ENCODE data around the gene PSMB2. TPM values are rescaled to one million over a fixed set of nuclear protein-coding genes. Genes with fewer than 3 reads are reported as not detected.

PSMB2 gene
- total RNA-seq, 1 experiment from 2014 or later: 86.0 TPM

DNA sequence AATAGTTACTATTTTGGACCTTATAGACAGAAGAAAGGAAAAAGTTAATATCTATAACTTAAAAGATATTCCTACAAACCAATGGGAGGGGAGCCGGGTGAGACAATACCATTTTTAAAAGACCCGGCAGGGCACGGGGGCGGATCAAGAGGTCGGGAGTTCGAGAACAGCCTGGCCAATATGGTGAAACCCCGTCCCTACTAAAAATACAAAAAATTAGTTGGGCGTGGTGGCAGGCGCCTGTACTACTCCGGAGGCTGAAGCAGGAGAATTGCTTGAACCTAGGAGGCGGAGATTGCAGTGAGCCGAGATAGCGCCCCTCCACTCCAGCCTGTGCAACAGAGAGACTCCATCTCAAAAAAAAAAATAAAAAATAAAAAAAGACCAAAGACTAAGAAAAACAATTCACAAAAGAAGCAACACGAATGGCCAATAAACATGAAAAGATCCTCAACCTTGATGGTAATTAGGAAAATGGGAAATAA lies 1.2 kb upstream of the PSMB2 start:
- H3T11ph ChIP-seq (ENCODE audit: low read length): no peak overlapping the region
- no peak overlapping the region for H3K23ac ChIP-seq (ENCODE audit: insufficient read length, low read depth, low read length)
- no peak overlapping the region for H3K4me2 ChIP-seq (ENCODE audit: insufficient read depth, insufficient read length, low read length)
- H3K9me3 ChIP-seq (ENCODE audit: control insufficient read depth, low read depth, low read length): no peaks in the 10 kb centered on the region
- H4K91ac ChIP-seq (ENCODE audit: insufficient read length, low read depth, low read length): no peak overlapping the region
- H3K14ac ChIP-seq (ENCODE audit: insufficient read depth, low read length): no peak overlapping the region
- DNase-seq: peak; percentile 34
- peaks cover 6 to 11% of the 10 kb centered on the region in 2 experiments for H3K9me3 Mint-ChIP-seq
- peaks cover 18% of the 10 kb centered on the region; the same call in 1 of the 2 replicates for H3K79me2 ChIP-seq (ENCODE audit: insufficient read depth, low read length)
- H3K4me1 ChIP-seq (ENCODE audit: insufficient read depth, low read length): peaks cover 2% of the 10 kb centered on the region; the same call in 1 of the 2 replicates
- no peak overlapping the region for H3K9ac ChIP-seq (ENCODE audit: extremely low read depth, insufficient read length, low read length)
- peaks cover 24% of the 10 kb centered on the region for H3K27me3 Mint-ChIP-seq (ENCODE audit: low read depth)
- H4K8ac ChIP-seq (replicated peaks; ENCODE audit: insufficient read length, low read depth, low read length): no peak overlapping the region
- H2BK12ac ChIP-seq (ENCODE audit: insufficient read length, low read depth, low read length): no peak overlapping the region
- no CpG with 5 or more reads among the region's 14 CpGs for WGBS (ENCODE audit: extremely low coverage, insufficient read length, low lambda C conversion rate)
- peaks cover 9% of the 10 kb centered on the region for H3K23me2 ChIP-seq (ENCODE audit: insufficient read length, low read depth, low read length, poor library complexity, severe bottlenecking)
- peaks cover 15 to 17% of the 10 kb centered on the region in 2 experiments for H3K4me1 Mint-ChIP-seq
- H3K4ac ChIP-seq (ENCODE audit: low read depth, low read length): no peak overlapping the region
- H3K56ac ChIP-seq (ENCODE audit: insufficient read length, low read depth, low read length): no peak overlapping the region
- peak overlapping the region in 1 of 3 experiments; percentile 100; a peak in 1 of 7 replicates for H3K27ac Mint-ChIP-seq
- H3K27ac ChIP-seq (ENCODE audit: insufficient read length, low read depth, low read length): no peak overlapping the region
- no peak overlapping the region for H2BK20ac ChIP-seq (ENCODE audit: low read depth, low read length, poor library complexity, severe bottlenecking)
- H3K4me3 Mint-ChIP-seq: peak overlapping the region; percentile 100
- no peak overlapping the region for H2AFZ ChIP-seq (ENCODE audit: low read length)
- TF ChIP-seq, protein P1, sequence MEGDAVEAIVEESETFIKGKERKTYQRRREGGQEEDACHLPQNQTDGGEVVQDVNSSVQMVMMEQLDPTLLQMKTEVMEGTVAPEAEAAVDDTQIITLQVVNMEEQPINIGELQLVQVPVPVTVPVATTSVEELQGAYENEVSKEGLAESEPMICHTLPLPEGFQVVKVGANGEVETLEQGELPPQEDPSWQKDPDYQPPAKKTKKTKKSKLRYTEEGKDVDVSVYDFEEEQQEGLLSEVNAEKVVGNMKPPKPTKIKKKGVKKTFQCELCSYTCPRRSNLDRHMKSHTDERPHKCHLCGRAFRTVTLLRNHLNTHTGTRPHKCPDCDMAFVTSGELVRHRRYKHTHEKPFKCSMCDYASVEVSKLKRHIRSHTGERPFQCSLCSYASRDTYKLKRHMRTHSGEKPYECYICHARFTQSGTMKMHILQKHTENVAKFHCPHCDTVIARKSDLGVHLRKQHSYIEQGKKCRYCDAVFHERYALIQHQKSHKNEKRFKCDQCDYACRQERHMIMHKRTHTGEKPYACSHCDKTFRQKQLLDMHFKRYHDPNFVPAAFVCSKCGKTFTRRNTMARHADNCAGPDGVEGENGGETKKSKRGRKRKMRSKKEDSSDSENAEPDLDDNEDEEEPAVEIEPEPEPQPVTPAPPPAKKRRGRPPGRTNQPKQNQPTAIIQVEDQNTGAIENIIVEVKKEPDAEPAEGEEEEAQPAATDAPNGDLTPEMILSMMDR (conservative IDR thresholded peaks at IDR 0.05): 0 out of 3 replicates have a peak, but pooled peaks have one; percentile 14
- no peaks in the 10 kb centered on the region for H4K20me1 ChIP-seq (ENCODE audit: control insufficient read depth, insufficient read depth, insufficient read length)
- no peak overlapping the region for H2BK120ac ChIP-seq (ENCODE audit: low read depth, low read length, poor library complexity, severe bottlenecking)
- peaks cover 3 to 10% (median 5%) of the 10 kb centered on the region in 3 experiments for H3K36me3 Mint-ChIP-seq (ENCODE audit: insufficient read depth in 1 of 3, low read depth in 3 of 3)
- H2BK5ac ChIP-seq (ENCODE audit: insufficient read length, low read length): no peak overlapping the region
- H4K5ac ChIP-seq (ENCODE audit: insufficient read length, low read depth, low read length): no peak overlapping the region
- no peaks in the 10 kb centered on the region for H3K79me1 ChIP-seq (ENCODE audit: insufficient read depth, low read depth, low read length, poor library complexity, severe bottlenecking)
- H2AK5ac ChIP-seq (ENCODE audit: insufficient read length, low read length): no peak overlapping the region
- no peak overlapping the region for H2BK15ac ChIP-seq (ENCODE audit: low read depth, low read length)
- no peak overlapping the region for H3K18ac ChIP-seq (ENCODE audit: insufficient read length, low read depth, low read length)
- no peaks in the 10 kb centered on the region; the same call in 1 of the 2 replicates for H3K27me3 ChIP-seq (ENCODE audit: insufficient read depth, low read length)

Data from H9 (cell line).